NCI-H524 treated with DMSO at 0.1 percent for 48 hours (cell line): ENCODE results near the gene RBBP8NL.

ENCODE experiments used
- DNase-seq: peaks from one replicate; lab custom pipeline; 2025; lab: John Stamatoyannopoulos, UW

Gene RBBP8NL

GRCh38 chr20:62362991-62363919 lies 64.1 kb downstream of the RBBP8NL start:
- no peak for DNase-seq

- DNase-seq, result no peak
These were observed 64.8 kb downstream of the RBBP8NL start for GRCh38 chr20:62362590-62362940.

DNA sequence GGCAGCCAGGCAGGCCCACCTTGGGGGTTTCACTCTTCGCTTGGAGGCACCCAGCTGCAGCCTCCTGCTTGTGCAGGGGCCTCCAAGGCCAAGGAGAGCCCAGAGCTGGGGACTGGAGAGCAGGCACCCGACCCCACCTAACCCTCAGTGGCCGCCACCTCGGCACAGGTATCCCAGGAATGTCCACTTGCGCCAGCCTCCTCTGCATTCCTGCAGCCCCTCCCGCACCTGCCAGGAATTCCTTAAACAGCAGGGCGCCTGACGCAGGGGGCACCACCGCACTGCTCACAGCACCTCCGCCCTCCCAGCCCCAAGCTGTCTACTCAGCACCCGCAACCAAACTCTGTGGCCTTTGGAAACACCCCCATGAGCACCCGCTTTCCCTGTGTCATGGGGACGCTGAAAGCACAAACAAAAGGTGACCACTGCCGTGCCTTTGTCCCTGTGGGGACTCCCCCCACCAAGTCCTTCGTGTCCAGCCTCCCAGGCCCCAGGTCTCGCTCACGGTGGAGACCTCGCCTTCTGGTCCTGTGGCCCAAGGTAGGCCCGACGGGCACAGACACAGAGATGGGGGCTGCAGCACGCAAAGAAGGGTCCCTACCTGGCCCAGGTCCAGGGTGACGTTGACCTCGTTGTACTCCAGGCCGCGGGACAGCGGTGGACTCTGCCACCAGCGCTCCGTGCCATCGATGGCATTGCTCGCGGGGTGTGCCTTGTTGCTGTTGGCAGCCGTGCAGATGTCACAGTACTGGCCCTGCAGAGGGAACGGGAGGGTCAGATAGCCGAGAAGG lies 65.3 kb downstream of the RBBP8NL start:
- DNase-seq, result no peak

GRCh38 chr20:62360854-62361798 lies 66.2 kb downstream of the RBBP8NL start:
- no peak for DNase-seq
